Inferior parietal cortex (tissue), 1 donor: ENCODE measurements around the gene MEGF11.

Source experiments
- DNase-seq: peaks from one replicate; pipeline ENCODE4 v3.0.0-alpha.2; 2016; ENCODE audit errors: extremely low spot score

MEGF11 gene

GRCh38 chr15:65917936-65918335, 335.6 kb downstream of the MEGF11 start:
- DNase-seq, result no peak

GRCh38 chr15:65917407-65917756, 336.2 kb downstream of the MEGF11 start:
- DNase-seq, result no peak

- peak; percentile 76 for DNase-seq
These were observed 336.7 kb downstream of the MEGF11 start for GRCh38 chr15:65916664-65917406.

GRCh38 chr15:65916041-65916663, 337.4 kb downstream of the MEGF11 start:
- DNase-seq, result no peak

- DNase-seq, result no peak
These were observed 338.3 kb downstream of the MEGF11 start for GRCh38 chr15:65914981-65915925.

GRCh38 chr15:65914386-65914785, 339.2 kb downstream of the MEGF11 start:
- DNase-seq, result no peak

- no peak for DNase-seq
These were observed 339.8 kb downstream of the MEGF11 start for GRCh38 chr15:65913631-65914199.

- DNase-seq, result no peak
These were observed 341.3 kb downstream of the MEGF11 start for GRCh38 chr15:65912235-65912634.

GRCh38 chr15:65910341-65910740, 343.2 kb downstream of the MEGF11 start:
- DNase-seq, result no peak

GRCh38 chr15:65909831-65910230, 343.7 kb downstream of the MEGF11 start:
- DNase-seq, result no peak

GRCh38 chr15:65908876-65909275, 344.7 kb downstream of the MEGF11 start:
- no peak for DNase-seq

GRCh38 chr15:65907661-65908060, 345.9 kb downstream of the MEGF11 start:
- DNase-seq, result no peak

- no peak for DNase-seq
These were observed 347.2 kb downstream of the MEGF11 start for GRCh38 chr15:65906396-65906795.

GRCh38 chr15:65904301-65904700, 349.2 kb downstream of the MEGF11 start:
- no peak for DNase-seq

- no peak for DNase-seq
These were observed 350.1 kb downstream of the MEGF11 start for GRCh38 chr15:65903296-65904073.

GRCh38 chr15:65902373-65902772, 351.2 kb downstream of the MEGF11 start:
- peak; percentile 26 for DNase-seq

GRCh38 chr15:65901836-65902235, 351.7 kb downstream of the MEGF11 start:
- no peak for DNase-seq

- no peak for DNase-seq
These were observed 352.2 kb downstream of the MEGF11 start for GRCh38 chr15:65901336-65901735.

GRCh38 chr15:65900488-65900887, 353.1 kb downstream of the MEGF11 start:
- DNase-seq, result no peak

GRCh38 chr15:65896236-65896635, 357.3 kb downstream of the MEGF11 start:
- DNase-seq, result no peak

- DNase-seq, result no peak
These were observed 360.5 kb downstream of the MEGF11 start for GRCh38 chr15:65893060-65893459.
